ENCODE results near the gene ZNF689. TPM values are rescaled to one million over a fixed set of nuclear protein-coding genes. Genes with fewer than 3 reads are reported as not detected.

ZNF689 gene
- total and polyA plus RNA-seq, 2 of the 13 experiments (the other 11 are each of a cell fraction or from before 2014, with no cell fraction given), result 9.7 to 19.5 TPM

DNA sequence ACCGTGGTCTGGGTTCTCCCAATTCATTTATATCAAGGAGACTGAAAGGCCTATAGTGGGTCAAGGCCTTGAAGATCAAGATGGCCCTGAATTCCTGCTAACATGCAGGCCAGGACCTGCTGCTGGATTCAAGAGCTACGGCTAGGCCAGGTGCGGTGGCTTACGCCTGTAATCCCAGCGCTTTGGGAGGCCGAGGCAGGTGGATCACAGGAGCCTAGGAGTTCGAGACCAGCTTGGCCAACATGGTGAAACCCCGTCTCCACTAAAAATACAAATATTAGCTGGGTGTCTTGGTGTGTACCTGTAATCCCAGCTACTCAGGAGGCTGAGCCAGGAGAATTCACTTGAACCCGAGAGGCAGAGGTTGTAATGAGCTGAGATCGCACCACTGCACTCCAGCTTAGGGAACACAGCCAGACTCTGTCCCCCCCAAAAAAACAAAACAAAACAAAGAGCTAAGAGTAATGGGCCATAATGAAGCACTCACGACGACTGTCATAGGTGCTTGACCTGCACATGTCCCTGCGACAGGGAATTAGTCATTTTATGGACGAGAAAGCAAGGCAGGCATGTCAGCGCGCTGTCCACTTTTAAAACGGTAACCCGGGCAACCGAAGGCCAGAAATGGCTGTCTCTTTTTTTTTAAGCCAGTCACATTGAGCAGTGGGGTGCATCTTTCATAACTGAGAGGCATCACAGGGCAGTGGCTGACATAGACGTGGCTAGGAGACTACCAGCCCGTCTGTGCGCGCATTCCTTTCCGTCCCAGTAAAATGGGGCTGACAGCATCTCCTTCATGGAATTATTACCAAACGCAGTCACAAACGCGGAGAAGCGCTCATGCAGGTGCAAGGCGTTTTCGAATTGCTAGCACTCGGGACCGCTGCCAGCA, 47.0 kb upstream of the ZNF689 start (continued):
- TF ChIP-seq, protein P1, sequence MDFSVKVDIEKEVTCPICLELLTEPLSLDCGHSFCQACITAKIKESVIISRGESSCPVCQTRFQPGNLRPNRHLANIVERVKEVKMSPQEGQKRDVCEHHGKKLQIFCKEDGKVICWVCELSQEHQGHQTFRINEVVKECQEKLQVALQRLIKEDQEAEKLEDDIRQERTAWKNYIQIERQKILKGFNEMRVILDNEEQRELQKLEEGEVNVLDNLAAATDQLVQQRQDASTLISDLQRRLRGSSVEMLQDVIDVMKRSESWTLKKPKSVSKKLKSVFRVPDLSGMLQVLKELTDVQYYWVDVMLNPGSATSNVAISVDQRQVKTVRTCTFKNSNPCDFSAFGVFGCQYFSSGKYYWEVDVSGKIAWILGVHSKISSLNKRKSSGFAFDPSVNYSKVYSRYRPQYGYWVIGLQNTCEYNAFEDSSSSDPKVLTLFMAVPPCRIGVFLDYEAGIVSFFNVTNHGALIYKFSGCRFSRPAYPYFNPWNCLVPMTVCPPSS (IDR thresholded peaks at IDR 0.05), result no peak
- TF ChIP-seq, protein P2, sequence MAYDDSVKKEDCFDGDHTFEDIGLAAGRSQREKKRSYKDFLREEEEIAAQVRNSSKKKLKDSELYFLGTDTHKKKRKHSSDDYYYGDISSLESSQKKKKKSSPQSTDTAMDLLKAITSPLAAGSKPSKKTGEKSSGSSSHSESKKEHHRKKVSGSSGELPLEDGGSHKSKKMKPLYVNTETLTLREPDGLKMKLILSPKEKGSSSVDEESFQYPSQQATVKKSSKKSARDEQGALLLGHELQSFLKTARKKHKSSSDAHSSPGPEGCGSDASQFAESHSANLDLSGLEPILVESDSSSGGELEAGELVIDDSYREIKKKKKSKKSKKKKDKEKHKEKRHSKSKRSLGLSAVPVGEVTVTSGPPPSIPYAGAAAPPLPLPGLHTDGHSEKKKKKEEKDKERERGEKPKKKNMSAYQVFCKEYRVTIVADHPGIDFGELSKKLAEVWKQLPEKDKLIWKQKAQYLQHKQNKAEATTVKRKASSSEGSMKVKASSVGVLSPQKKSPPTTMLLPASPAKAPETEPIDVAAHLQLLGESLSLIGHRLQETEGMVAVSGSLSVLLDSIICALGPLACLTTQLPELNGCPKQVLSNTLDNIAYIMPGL (CRISPR knock-in tag; IDR thresholded peaks at IDR 0.05; ENCODE audit: borderline replicate concordance in 1 of 2, low read depth in 1 of 2), result no peak
- TF ChIP-seq ZNF207 (IDR thresholded peaks at IDR 0.05; ENCODE audit: borderline replicate concordance) (no peak), RBM22 (optimal IDR thresholded peaks at IDR 0.05; ENCODE audit: low read length) (peak; percentile 85), PAX8 (CRISPR knock-in tag; IDR thresholded peaks at IDR 0.05; ENCODE audit: borderline replicate concordance) (no peak), ELF1 (CRISPR knock-in tag; IDR thresholded peaks at IDR 0.05) (no peak), MAFF (IDR thresholded peaks at IDR 0.05; ENCODE audit: low read depth, low read length) (no peak), ZFP36L2 (CRISPR knock-in tag; IDR thresholded peaks at IDR 0.05) (no peak), NFRKB (IDR thresholded peaks at IDR 0.05) (no peak), ZNF333 (CRISPR knock-in tag; IDR thresholded peaks at IDR 0.05; ENCODE audit: borderline replicate concordance) (no peak), ZNF564 (CRISPR knock-in tag; IDR thresholded peaks at IDR 0.05) (no peak), ZNF605 (CRISPR knock-in tag; IDR thresholded peaks at IDR 0.05) (no peak; the same call in 1 of the 2 replicates), ZNF567 (CRISPR knock-in tag; IDR thresholded peaks at IDR 0.05; ENCODE audit: borderline replicate concordance) (peak; percentile 98), ZNF556 (CRISPR knock-in tag; IDR thresholded peaks at IDR 0.05; ENCODE audit: borderline replicate concordance) (no peak), ZNF747 (CRISPR knock-in tag; IDR thresholded peaks at IDR 0.05; ENCODE audit: borderline replicate concordance) (no peak), ATRX (CRISPR knock-in tag; IDR thresholded peaks at IDR 0.05; ENCODE audit: borderline replicate concordance) (no peak), ZNF382 (CRISPR knock-in tag; IDR thresholded peaks at IDR 0.05; ENCODE audit: borderline replicate concordance) (no peak), MAFK (conservative IDR thresholded peaks at IDR 0.05 in 1 of 2, IDR thresholded peaks at IDR 0.05 in 1 of 2; ENCODE audit: low read length in 2 of 2) (no peak), ZBTB7A (CRISPR knock-in tag; IDR thresholded peaks at IDR 0.05) (no peak), ADNP (CRISPR knock-in tag; IDR thresholded peaks at IDR 0.05) (no peak), ZNF232 (CRISPR knock-in tag; IDR thresholded peaks at IDR 0.05; ENCODE audit: borderline replicate concordance) (0 out of 2 replicates have a peak, but pooled peaks have one; percentile 1)
- TF ChIP-seq, protein P3, sequence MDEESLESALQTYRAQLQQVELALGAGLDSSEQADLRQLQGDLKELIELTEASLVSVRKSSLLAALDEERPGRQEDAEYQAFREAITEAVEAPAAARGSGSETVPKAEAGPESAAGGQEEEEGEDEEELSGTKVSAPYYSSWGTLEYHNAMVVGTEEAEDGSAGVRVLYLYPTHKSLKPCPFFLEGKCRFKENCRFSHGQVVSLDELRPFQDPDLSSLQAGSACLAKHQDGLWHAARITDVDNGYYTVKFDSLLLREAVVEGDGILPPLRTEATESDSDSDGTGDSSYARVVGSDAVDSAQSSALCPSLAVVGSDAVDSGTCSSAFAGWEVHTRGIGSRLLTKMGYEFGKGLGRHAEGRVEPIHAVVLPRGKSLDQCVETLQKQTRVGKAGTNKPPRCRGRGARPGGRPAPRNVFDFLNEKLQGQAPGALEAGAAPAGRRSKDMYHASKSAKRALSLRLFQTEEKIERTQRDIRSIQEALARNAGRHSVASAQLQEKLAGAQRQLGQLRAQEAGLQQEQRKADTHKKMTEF (CRISPR knock-in tag; IDR thresholded peaks at IDR 0.05), result no peak
- TF ChIP-seq, protein P4, sequence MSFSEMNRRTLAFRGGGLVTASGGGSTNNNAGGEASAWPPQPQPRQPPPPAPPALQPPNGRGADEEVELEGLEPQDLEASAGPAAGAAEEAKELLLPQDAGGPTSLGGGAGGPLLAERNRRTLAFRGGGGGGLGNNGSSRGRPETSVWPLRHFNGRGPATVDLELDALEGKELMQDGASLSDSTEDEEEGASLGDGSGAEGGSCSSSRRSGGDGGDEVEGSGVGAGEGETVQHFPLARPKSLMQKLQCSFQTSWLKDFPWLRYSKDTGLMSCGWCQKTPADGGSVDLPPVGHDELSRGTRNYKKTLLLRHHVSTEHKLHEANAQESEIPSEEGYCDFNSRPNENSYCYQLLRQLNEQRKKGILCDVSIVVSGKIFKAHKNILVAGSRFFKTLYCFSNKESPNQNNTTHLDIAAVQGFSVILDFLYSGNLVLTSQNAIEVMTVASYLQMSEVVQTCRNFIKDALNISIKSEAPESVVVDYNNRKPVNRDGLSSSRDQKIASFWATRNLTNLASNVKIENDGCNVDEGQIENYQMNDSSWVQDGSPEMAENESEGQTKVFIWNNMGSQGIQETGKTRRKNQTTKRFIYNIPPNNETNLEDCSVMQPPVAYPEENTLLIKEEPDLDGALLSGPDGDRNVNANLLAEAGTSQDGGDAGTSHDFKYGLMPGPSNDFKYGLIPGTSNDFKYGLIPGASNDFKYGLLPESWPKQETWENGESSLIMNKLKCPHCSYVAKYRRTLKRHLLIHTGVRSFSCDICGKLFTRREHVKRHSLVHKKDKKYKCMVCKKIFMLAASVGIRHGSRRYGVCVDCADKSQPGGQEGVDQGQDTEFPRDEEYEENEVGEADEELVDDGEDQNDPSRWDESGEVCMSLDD (CRISPR knock-in tag; IDR thresholded peaks at IDR 0.05; ENCODE audit: borderline replicate concordance), result no peak

Measured in HepG2 (cell line).